HG02678 (cell line): ENCODE measurements around the gene ZSCAN5C.
A peak's percentile ranks its signal among the peaks of the same experiment; 100 is the strongest.
"Not testable (repeated sequence)": the region's sequence is repeated elsewhere in the genome, so short reads cannot be mapped to it uniquely, and the experiment has no call there.

Experiments used
- ATAC-seq: cut with Tn5 transposase; IDR thresholded peaks from one replicate; pipeline ENCODE4 v1.9.1; 2021; ENCODE audit warnings: mild to moderate bottlenecking, moderate library complexity; ENCODE audit not compliant: unreplicated experiment

Gene ZSCAN5C

DNA sequence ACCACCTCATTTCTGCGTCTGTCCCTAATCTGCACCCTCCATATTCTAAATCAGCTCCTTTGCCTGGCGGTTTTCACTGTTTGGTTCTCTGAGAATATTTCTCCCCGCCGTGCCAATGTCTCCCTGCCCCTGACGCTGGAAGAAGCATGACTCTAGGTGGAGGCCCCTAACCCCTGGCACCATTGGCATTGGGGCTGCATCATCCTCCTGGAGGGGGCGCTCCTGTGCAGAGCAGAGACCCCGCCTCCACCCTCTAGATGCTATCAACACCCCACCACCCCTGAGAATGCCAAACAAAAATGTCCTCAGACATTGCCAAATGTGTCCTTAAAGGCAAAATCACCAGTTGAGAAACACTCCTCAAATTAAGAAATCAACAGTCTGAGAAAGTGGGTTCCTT is 11.0 kb upstream of the ZSCAN5C start:
- no peak for ATAC-seq

DNA sequence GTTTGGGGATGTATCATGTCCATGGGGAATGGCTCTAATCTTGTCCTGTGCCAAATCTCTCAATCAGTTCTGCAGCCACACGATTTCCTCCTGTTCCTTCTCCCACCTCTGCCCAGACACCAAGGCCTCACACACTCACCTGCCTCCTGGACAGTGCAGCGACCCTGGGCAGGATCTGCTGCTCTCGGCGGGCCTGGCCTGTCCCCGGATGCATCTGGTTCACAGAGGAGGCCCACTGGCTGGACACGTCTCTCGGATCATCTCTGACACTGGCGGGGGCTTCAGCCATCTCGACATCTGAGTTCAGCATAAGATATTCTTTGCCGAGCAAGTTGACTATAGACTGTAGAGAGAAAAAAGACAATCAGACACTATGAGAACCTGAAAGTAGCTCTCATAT is 10.4 kb upstream of the ZSCAN5C start:
- no peak for ATAC-seq

DNA sequence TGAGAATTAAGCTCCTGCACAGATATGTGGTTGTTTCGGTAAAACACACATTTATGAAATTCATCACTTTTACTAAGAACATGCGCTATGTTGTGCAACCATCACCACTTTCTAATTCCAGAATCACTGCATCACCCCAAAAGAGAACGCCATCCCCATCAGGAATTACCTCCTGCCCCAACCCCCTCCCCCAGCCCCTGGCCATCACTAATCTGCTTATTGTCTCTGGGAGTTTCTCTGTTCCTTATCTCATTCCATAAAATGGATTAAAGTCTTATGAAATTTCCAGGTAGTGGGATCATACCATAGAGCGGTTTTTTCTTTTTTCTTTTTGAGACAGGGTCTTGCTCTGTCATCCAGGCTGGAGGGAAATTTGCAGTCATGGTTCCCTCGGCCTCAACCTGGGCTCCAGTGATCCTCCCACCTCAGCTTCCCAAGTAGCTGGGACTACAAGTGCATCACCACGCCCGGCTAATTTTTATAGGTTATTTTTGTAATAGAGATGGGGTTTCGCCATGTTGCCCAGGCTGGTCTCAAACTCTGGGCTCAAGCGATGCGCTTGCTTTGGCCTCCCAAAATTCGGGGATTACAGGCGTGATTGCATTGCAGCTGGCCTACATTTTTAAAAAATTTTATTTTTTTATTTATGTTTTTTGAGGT is 8.0 kb upstream of the ZSCAN5C start:
- no peak for ATAC-seq

DNA sequence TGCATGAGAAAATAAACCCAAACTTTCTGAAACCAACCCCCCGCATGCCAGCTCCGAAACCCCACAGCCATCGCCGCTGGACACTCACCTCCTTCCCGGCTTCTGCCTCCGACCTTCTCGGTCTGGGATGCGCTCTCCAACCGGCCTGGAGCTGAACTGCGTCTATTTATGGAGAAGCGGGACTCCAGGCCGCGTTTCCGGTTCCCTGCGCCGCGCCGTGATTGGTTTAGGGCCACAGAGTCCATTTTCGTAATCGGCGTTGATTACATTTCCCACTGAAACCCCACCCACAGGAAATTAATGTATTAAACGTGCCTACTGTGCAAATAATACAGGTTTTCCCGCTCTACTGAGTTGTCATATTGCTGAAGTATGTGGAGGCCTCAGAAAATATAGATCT is 4.4 kb upstream of the ZSCAN5C start, which contains the start of gene ZSCAN5B:
Gene ZSCAN5B, minus strand, starts transcription at position 138 of the 400 bp plus-strand sequence. CDS start 4,731 bp downstream, outside the sequence.
- ATAC-seq: not testable (repeated sequence)

DNA sequence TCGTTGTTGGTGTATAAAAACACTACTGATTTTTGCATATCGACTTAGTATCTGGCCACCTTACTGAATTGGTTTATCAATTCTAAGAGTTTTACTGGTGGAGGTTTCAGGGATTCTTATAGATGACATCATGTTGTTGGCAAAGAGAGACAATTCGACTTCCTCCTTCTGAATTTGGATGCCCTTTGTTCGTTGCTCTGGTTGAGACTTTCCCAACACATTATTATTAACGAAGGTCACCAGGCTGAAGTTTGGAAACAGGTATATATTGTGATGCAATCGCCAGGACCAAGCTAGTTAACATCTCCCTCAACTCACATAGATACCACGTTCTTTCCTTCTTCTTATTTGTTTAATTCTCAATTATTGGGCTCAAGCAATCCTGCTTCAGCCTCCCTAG is 2.4 kb upstream of the ZSCAN5C start:
- no peak for ATAC-seq

DNA sequence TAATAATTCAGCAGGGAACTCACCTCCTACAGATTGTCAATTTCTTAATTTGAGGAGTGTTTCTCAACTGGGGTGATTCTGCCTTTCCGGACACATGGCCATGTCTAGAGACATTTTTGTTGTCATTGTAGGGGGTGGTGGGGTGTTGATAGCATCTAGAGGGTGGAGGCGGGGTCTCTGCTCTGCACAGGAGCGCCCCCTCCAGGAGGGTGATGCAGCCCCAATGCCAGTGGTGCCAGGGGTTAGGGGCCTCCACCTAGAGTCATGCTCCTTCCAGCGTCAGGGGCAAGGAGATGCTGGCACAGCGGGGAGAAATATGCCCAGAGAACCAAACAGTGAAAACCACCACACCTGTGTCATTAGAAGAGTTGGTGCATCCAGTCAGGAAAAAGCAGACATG is 5.5 kb downstream of the ZSCAN5C start:
- ATAC-seq: not testable (repeated sequence)

DNA sequence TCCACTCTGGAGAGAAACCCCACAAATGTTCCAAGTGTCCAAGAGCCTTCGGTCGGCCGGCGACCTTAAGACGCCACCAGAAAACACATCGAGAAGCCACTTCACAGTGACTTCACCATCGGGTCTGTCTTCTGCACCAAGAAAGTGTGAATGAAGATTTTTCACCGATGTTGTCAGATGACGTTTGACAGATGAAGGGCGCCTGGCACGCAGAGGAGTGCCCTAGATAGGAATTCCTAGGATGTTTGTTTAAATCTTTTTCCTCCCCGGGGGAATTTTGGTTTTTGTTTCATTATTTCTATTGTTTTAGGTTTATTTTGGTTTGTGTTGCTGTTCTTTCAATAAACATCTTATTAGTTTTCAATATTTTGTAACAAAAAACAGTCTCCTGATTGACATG is 7.0 kb downstream of the ZSCAN5C start:
- no peak for ATAC-seq

DNA sequence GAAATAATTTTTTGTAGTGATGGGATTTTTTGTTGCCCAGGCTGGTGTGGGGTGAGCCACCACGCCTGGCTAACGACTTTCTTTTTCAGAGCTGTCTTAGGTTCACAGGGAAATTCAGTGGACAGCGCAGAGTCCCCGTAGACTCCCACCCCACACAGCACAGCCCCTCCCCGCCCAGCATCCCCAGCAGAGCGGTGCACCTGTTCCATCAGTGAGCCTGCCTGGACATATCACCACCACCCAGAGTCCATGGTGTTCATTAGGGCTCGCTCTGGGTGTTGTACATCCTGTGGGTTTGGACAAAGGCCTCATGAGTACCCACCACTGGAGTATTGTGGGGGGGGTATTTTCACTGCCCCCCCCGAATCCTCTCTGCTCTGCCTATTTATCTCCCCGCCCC is 8.0 kb downstream of the ZSCAN5C start:
- not testable (repeated sequence) for ATAC-seq

DNA sequence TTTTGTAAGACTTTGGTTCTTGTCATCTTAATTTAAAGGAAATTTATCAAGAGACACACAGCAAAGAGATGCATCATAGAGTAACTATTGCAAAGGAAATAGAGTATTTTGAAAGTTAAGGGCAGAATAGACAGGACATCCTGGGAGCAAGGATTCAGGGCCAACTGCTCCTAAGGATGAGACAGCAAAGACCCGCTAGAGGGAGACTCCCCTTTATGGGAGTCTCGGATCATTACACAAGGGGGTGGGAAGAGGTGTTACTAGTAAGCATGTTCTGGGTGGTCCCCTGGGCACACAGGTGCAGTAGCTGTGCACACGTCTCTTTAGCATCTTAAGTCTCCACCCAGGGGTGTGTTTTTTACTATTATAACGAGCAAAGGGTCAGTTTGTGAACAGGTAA is 9.6 kb downstream of the ZSCAN5C start:
- ATAC-seq: no peak

DNA sequence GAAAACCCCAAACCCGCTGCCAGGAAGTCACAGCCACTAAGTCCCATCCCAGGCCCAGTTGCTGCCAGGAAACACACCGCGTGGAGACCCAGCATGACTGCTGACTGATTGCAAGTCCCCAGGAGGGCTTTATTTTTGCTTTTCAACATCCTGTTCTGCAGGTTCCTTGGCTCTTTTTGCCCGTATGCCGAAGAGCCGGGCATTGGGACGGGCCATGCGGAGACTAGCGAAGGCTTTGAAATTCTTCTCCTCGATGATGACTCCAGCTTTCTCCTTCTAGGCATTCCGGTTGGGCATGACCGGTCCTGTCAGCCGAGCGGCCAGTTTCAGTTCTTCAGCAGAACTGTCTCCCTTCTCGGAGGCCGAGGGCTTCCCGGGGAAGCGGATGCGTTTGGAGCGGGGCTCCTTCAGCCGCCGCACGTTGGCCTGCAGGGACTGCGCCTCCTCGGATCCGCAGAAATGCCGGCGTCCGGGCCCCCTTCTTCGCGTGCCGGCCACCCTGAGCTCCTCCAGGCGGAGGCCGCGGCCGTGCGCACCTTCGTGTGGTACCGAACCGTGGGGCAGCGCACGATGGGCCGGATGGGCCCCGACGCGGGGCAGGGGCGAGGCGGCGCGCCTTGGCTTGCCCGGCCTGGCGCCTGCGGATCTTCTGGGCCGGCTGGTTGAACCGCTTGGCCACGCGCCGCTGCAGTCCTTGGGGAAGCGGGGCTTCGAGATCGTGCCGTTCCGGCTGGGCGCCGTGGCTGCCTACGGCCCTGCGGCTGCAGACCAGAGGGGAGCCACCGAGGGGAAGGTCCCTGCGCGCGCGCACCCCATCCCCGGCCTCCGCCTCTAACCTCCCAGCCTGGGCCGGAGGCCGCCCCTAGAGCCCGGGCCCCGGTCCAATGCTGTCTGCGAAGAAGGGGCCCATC is 15.2 kb downstream of the ZSCAN5C start:
- no peak for ATAC-seq

DNA sequence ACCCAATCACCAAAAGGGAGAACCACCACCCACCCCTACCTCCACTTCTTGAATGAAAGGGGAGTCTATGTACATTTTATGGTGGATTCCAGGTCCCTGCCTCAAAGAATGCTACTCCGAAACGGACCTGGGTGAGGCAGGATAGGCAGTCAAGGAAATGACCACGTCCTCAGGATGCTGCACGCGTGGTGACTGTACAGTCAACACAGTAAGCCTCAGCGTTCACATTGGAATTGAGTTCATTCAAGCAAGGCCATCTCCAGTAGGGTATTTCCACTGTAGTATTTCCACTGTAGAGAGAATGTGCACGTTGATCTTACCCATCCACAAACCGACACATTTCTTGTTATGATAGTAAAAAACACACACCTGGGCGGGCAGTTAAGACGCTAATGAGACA is 16.9 kb downstream of the ZSCAN5C start:
- no peak for ATAC-seq

DNA sequence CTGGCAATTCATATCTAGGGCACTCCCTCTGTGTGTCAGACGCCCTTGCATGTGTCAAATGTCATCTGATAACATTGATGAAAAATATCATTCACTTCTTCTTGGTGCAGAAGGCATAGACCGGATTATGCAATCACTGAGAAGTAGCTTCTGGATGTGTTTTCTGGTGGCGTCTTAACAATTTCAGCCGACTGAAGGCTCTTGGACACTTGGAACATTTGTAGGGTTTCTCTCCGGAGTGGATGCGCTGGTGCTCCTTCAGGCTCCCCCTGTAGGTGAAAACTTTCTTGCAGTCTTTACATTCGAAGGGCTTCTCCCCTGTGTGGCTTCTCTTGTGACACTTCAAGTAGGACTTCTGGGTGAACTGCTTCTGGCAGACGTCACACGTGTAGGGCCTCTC is 19.4 kb downstream of the ZSCAN5C start:
- ATAC-seq: not testable (repeated sequence)

DNA sequence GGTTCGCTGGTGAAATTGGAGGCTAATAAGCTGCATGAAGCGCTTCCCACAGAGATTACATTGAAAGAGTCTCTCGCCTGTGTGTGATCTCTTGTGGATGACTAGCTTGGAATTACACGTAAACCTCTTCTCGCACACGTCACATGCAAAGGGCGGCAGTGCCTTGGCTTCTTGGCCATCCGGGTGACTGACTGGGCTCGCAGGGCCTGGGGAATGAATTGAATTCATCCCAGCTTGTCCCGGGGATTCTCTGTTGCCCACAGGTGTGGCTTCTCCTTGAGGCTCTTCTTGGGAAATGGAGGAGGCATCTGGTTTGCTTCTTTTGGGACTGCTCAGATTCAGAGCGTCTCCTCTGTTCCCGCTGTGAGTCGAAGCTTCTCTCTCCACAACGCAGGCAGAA is 19.8 kb downstream of the ZSCAN5C start:
- no peak for ATAC-seq

DNA sequence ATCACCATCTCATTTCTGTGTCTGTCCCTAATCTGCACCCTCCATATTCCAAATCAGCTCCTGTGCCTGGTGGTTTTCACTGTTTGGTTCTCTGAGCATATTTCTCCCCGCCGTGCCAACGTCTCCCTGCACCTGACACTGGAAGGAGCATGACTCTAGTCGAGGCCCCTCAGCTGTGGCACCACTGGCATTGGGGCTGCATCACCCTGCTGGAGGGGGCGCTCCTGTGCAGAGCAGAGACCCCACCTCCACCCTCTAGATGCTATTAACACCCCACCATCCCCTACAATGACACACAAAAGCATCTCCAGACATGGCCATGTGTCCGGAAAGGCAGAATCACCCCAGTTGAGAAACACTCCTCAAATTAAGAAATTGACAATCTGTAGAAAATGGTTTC is 20.8 kb downstream of the ZSCAN5C start:
- ATAC-seq: no peak

DNA sequence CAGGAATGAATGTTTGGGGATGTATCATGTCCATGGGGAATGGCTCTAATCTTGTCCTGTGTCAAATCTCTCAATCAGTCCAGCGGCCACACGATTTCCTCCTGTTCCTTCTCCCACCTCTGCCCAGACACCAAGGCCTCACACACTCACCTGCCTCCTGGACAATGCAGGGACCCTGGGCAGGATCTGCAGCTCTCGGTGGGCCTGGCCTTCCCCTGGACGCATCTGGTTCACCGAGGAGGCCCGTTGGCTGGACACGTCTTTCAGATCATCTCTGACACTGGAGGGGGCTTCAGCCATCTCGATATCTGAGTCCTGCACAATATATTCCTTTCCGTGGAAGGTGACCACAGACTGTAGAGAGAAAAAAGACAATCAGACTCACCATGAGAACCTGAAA is 21.4 kb downstream of the ZSCAN5C start:
- ATAC-seq: no peak

DNA sequence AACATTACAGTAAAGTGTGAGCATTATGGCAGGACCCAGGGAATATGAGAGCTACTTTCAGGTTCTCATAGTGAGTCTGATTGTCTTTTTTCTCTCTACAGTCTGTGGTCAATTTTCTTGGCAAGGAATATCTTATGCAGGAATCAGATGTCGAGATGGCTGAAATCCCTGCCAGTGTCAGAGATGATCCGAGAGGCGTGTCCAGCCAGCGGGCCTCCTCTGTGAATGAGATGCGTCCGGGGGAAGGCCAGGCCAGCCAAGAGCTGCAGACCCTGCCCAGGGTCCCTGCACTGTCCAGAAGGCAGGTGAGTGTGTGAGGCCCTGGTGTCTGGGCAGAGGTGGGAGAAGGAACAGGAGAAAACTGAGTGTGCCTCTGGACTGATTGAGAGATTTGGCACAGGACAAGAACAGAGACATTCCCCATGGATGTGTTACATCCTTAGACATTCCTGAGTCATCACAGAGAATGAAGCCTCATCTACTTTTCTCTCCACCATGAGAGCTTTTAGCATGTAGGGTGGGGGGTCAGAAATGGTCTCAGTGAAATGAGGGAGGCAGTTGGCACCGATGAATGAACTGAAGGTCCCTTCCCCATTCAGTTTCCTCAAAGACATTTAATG is 43.2 kb downstream of the ZSCAN5C start:
- ATAC-seq: no peak

DNA sequence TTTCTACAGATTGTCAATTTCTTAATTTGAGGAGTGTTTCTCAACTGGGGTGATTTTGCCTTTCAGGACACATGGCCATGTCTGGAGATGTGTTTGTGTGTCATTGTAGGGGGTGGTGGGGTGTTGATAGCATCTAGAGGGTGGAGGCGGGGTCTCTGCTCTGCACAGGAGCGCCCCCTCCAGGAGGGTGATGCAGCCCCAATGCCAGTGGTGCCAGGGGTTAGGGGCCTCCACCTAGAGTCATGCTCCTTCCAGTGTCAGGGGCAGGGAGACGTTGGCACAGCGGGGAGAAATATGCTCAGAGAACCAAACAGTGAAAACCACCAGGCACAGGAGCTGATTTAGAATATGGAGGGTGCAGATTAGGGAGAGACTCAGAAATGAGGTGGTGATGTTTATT is 43.7 kb downstream of the ZSCAN5C start:
- not testable (repeated sequence) for ATAC-seq

DNA sequence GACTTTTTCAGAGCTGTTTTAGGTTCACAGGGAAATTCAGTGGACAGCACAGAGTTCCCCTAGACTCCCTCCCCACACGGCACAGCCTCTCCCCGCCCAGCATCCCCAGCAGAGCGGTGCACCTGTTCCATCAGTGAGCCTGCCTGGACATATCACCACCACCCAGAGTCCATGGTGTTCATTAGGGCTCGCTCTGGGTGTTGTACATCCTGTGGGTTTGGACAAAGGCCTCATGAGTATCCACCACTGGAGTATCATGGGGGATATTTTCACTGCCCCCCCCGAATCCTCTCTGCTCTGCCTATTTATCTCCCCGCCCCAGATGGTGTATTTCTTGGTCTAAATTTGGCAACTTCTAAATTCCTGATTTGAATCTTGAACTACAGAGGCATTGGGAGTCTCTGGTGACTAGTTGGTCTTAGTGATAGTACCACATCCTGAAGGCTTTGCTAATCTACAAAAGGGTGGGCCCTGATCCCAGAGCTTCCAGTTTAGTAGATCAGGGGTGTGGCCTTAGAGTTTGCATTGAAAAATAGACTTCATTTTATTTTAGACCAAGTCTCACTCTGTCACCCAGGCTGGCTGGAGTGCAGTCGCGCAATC is 46.8 kb downstream of the ZSCAN5C start:
- ATAC-seq: not testable (repeated sequence)

DNA sequence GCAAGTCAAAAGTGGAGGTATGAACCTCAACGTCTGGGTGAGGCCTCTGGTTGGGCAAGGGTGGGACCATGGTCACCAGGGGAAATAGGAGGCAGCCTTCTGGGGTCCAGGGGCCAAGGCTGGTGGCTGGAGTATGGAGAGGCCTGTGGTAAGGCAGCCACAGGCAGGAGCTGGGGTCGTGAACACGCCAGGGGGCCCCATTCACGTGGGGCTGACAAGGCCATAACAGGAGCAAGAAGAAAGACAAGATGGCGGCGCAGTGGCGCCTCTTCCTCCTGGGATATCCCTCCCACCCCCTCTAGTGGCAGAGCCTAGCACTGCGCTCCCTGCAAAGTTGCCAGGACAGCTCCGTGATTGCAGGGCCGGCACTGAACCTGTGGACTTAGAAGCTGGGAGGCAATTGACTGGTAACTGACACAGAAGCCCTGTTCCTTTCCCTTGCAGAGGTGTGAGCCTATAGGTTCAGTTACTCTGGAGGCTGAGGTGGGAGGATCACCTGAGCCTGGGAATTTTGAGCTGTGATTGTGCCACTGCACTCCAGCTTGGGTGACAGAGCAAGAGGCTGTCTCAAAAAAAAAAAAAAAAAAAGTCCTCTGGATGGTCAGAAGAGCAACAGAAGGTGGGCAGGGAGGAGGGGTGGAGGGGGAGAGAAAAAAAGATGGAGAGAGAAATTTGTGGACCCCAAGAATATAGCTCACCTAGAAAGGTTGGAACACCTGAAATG is 50.8 kb downstream of the ZSCAN5C start:
- peak; percentile 55 for ATAC-seq

DNA sequence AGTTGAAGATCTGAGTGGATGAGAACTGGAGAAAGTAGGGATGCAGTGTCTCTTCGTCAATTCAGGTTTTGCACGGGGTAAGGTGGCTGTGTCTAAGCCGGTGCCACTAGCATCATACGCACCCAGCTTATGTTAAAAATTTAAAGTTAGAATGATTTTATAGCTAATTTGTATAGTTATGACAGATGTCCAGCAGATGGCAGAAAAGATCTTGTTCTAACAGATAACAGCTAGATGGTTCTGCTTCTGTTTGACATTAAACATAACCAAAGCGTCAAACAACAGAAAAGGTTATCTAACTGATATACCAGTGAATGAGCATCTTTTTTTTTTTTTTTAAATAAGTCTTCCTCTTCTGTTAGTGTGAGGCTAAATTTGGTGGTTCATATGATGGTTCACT is 51.7 kb downstream of the ZSCAN5C start:
- no peak for ATAC-seq

DNA sequence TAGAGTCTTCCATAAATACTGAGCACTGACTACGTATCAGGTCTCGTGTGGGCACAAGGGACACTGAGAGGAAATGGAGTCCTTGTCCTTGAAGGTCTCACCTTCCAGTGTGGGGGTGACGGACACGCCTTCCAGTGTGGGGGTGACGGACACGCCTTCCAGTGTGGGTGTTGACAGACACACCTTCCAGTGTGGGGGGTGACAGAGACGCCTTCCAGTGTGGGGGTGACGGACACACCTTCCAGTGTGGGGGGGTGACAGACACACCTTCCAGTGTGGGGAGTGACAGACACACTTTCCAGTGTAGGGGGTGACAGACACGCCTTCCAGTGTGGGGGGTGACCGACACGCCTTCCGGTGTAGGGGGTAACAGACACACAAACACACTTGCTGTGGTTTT is 56.2 kb downstream of the ZSCAN5C start:
- no peak for ATAC-seq
